OCI-LY7 (cell line): ENCODE measurements around the gene PTPRJ.

Experiments
- EZH2phosphoT487 ChIP-seq: fragments of 200-600 bp; sonication (generic); IDR thresholded peaks from 2 replicates; pipeline ENCODE4 v1.6.1; 2018; ENCODE audit warnings: low read depth, borderline replicate concordance, mild to moderate bottlenecking, mixed run types, antibody characterized with exemption, low read length, moderate library complexity, mixed read lengths
- TF ChIP-seq, protein P1 (sequence below): fragments of 200-600 bp; sonication (generic); conservative IDR thresholded peaks from 2 replicates; pipeline ENCODE4 v1.5.1; 2014; ENCODE audit warnings: mild to moderate bottlenecking, antibody characterized with exemption, low read length, moderate library complexity, mixed read lengths

DNA sequence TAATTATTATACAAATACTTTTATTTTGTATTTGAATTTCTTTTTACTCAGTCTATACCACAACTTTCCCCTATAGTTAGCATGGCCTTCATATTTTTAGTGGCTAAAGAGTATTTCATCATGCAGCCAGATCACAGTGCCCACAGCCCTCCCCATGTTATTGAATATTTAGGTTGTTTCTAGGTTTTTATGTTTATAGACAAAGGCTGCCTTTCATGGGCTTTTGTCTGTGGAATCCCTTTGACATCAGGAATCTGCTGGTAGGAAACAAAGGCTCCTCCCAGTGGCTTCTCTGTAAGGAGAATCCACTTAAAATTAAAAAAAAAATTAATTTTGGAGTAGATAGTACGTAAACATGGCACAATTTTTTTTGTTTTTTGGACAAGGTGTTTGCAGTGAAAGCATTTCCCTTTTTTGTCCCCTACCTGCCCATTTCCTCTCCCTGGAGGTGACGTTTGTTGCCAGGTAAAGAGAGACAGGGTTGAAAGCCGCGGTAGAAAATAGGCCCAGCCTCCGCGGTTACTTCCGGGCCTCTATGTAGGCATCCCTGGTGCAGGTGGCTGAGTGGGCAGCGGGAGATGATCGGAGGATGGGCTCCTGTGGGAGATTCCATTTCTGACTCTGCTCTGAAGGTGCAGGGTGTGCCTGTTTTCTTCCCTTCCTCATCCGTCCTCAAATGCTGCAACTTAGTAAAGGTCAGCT is 154.0 kb downstream of the PTPRJ start:
- TF ChIP-seq, protein P1, sequence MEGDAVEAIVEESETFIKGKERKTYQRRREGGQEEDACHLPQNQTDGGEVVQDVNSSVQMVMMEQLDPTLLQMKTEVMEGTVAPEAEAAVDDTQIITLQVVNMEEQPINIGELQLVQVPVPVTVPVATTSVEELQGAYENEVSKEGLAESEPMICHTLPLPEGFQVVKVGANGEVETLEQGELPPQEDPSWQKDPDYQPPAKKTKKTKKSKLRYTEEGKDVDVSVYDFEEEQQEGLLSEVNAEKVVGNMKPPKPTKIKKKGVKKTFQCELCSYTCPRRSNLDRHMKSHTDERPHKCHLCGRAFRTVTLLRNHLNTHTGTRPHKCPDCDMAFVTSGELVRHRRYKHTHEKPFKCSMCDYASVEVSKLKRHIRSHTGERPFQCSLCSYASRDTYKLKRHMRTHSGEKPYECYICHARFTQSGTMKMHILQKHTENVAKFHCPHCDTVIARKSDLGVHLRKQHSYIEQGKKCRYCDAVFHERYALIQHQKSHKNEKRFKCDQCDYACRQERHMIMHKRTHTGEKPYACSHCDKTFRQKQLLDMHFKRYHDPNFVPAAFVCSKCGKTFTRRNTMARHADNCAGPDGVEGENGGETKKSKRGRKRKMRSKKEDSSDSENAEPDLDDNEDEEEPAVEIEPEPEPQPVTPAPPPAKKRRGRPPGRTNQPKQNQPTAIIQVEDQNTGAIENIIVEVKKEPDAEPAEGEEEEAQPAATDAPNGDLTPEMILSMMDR, result no peak
- TF ChIP-seq EZH2phosphoT487, result no peak
